Measurements from ENCODE around the gene CASS4. TPM values are rescaled to one million over a fixed set of nuclear protein-coding genes. Genes with fewer than 3 reads are reported as not detected.

Gene CASS4
- polyA plus RNA-seq, 1 donor from 2014 or later = 0.56 TPM

DNA sequence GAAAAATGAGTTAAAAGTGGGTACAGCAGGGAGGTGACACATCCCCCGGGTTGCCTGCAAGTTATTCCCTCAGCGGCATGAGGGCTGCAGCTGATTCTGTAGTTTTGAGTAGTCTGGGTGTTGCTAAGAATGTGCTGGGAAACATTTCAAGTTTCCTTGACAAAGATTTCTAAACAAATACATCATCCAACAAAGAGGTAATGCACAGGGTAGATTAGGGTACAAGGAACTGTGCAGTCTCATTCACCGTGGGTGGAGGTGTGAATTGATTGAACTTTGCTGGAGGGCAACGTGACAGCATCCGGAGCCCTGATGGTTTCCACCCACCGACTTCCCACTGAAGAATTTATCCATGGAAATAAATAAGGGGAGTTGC lies 21.8 kb downstream of the CASS4 start:
- H3K4me2 ChIP-seq (ENCODE audit: low read length) = no peak overlapping the region
- TF ChIP-seq MXI1 (conservative IDR thresholded peaks at IDR 0.05; ENCODE audit: poor library complexity, severe bottlenecking) = no peak
- TF ChIP-seq POLR2AphosphoS5 (IDR thresholded peaks at IDR 0.05) = no peak
- TF ChIP-seq EZH2 (IDR thresholded peaks at IDR 0.05; ENCODE audit: borderline replicate concordance, insufficient read depth, low read length, poor library complexity, severe bottlenecking) = no peak
- TF ChIP-seq RAD21 (conservative IDR thresholded peaks at IDR 0.05) = no peak
- TF ChIP-seq, protein P1, sequence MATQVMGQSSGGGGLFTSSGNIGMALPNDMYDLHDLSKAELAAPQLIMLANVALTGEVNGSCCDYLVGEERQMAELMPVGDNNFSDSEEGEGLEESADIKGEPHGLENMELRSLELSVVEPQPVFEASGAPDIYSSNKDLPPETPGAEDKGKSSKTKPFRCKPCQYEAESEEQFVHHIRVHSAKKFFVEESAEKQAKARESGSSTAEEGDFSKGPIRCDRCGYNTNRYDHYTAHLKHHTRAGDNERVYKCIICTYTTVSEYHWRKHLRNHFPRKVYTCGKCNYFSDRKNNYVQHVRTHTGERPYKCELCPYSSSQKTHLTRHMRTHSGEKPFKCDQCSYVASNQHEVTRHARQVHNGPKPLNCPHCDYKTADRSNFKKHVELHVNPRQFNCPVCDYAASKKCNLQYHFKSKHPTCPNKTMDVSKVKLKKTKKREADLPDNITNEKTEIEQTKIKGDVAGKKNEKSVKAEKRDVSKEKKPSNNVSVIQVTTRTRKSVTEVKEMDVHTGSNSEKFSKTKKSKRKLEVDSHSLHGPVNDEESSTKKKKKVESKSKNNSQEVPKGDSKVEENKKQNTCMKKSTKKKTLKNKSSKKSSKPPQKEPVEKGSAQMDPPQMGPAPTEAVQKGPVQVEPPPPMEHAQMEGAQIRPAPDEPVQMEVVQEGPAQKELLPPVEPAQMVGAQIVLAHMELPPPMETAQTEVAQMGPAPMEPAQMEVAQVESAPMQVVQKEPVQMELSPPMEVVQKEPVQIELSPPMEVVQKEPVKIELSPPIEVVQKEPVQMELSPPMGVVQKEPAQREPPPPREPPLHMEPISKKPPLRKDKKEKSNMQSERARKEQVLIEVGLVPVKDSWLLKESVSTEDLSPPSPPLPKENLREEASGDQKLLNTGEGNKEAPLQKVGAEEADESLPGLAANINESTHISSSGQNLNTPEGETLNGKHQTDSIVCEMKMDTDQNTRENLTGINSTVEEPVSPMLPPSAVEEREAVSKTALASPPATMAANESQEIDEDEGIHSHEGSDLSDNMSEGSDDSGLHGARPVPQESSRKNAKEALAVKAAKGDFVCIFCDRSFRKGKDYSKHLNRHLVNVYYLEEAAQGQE (IDR thresholded peaks at IDR 0.05; ENCODE audit: borderline replicate concordance) = no peak
- no peak for TF ChIP-seq SMC3 (conservative IDR thresholded peaks at IDR 0.05; ENCODE audit: poor library complexity)
- TF ChIP-seq, protein P2, sequence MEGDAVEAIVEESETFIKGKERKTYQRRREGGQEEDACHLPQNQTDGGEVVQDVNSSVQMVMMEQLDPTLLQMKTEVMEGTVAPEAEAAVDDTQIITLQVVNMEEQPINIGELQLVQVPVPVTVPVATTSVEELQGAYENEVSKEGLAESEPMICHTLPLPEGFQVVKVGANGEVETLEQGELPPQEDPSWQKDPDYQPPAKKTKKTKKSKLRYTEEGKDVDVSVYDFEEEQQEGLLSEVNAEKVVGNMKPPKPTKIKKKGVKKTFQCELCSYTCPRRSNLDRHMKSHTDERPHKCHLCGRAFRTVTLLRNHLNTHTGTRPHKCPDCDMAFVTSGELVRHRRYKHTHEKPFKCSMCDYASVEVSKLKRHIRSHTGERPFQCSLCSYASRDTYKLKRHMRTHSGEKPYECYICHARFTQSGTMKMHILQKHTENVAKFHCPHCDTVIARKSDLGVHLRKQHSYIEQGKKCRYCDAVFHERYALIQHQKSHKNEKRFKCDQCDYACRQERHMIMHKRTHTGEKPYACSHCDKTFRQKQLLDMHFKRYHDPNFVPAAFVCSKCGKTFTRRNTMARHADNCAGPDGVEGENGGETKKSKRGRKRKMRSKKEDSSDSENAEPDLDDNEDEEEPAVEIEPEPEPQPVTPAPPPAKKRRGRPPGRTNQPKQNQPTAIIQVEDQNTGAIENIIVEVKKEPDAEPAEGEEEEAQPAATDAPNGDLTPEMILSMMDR (IDR thresholded peaks at IDR 0.05; ENCODE audit: poor library complexity, severe bottlenecking) = no peak
- TF ChIP-seq TAF1 (IDR thresholded peaks at IDR 0.05; ENCODE audit: low read depth) = no peak
- no peak for TF ChIP-seq EP300 (conservative IDR thresholded peaks at IDR 0.05; ENCODE audit: poor library complexity, severe bottlenecking)
- no peak overlapping the region for H3K4me3 ChIP-seq (ENCODE audit: low read length)
- H3F3A ChIP-seq (ENCODE audit: insufficient read depth, low read length, poor library complexity, severe bottlenecking) = no peaks in the 10 kb centered on the region
- no peak overlapping the region for H3K9ac ChIP-seq (ENCODE audit: low read length)
- no peaks in the 10 kb centered on the region for H3K27me3 ChIP-seq (ENCODE audit: insufficient read depth, low read depth, low read length)
- no peaks in the 10 kb centered on the region for H3K9me3 ChIP-seq (ENCODE audit: low read length)
- H2AFZ ChIP-seq (ENCODE audit: low read depth, low read length) = no peak overlapping the region
- H3K79me2 ChIP-seq (replicated peaks; ENCODE audit: insufficient read depth, low read length) = no peaks in the 10 kb centered on the region
- no peaks in the 10 kb centered on the region for H4K20me1 ChIP-seq (ENCODE audit: insufficient read depth)
- H3K27ac ChIP-seq (ENCODE audit: low read length) = no peak overlapping the region
- H3K9me2 ChIP-seq (ENCODE audit: insufficient read depth, low read length) = no peaks in the 10 kb centered on the region
- no peaks in the 10 kb centered on the region for H3K36me3 ChIP-seq (ENCODE audit: insufficient read depth, low read length)

DNA sequence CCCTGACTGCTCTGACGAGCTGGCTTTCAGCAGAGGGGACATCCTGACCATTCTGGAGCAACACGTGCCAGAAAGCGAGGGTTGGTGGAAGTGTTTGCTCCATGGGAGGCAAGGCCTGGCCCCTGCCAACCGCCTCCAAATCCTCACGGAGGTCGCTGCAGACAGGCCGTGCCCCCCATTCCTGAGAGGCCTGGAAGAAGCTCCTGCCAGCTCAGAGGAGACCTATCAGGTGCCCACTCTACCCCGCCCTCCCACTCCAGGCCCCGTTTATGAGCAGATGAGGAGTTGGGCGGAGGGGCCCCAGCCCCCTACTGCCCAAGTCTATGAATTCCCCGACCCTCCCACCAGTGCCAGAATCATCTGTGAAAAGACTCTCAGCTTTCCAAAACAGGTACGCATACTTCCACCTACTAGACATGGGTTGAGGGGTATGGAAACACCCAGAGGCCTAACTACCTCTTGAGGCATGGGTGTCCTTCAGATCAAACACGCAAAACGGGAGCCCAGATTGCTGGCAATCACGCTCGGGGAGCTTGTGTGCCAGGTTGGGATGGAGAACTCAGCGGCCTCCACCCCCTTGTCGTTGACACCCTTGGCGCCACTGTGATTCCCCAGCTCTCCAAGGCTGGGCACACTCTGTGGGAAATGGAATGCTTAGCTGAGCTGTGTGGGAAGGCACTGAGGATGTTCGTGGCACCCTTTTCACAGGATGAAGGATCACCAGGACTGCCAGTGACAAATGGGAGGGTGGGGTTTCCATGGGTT lies 25.3 kb downstream of the CASS4 start:
- H3K9me2 ChIP-seq (ENCODE audit: insufficient read depth, low read length) = no peaks in the 10 kb centered on the region
- H2AFZ ChIP-seq (ENCODE audit: low read depth, low read length) = no peak overlapping the region
- H3K4me3 ChIP-seq (ENCODE audit: low read length) = no peak overlapping the region
- H3K27me3 ChIP-seq (ENCODE audit: insufficient read depth, low read depth, low read length) = no peaks in the 10 kb centered on the region
- TF ChIP-seq, protein P2 (IDR thresholded peaks at IDR 0.05; ENCODE audit: poor library complexity, severe bottlenecking) = no peak
- no peak for TF ChIP-seq RAD21 (conservative IDR thresholded peaks at IDR 0.05)
- TF ChIP-seq TAF1 (IDR thresholded peaks at IDR 0.05; ENCODE audit: low read depth) = no peak
- TF ChIP-seq EP300 (conservative IDR thresholded peaks at IDR 0.05; ENCODE audit: poor library complexity, severe bottlenecking) = no peak
- no peak for TF ChIP-seq MXI1 (conservative IDR thresholded peaks at IDR 0.05; ENCODE audit: poor library complexity, severe bottlenecking)
- TF ChIP-seq, protein P1 (IDR thresholded peaks at IDR 0.05; ENCODE audit: borderline replicate concordance) = no peak
- TF ChIP-seq SMC3 (conservative IDR thresholded peaks at IDR 0.05; ENCODE audit: poor library complexity) = no peak
- no peak for TF ChIP-seq POLR2AphosphoS5 (IDR thresholded peaks at IDR 0.05)
- TF ChIP-seq EZH2 (IDR thresholded peaks at IDR 0.05; ENCODE audit: borderline replicate concordance, insufficient read depth, low read length, poor library complexity, severe bottlenecking) = no peak
- H4K20me1 ChIP-seq (ENCODE audit: insufficient read depth) = no peaks in the 10 kb centered on the region
- H3K9me3 ChIP-seq (ENCODE audit: low read length) = no peaks in the 10 kb centered on the region
- no peaks in the 10 kb centered on the region for H3K79me2 ChIP-seq (replicated peaks; ENCODE audit: insufficient read depth, low read length)
- H3K9ac ChIP-seq (ENCODE audit: low read length) = no peak overlapping the region
- H3K36me3 ChIP-seq (ENCODE audit: insufficient read depth, low read length) = no peaks in the 10 kb centered on the region
- no peak overlapping the region for H3K27ac ChIP-seq (ENCODE audit: low read length)
- no peaks in the 10 kb centered on the region for H3F3A ChIP-seq (ENCODE audit: insufficient read depth, low read length, poor library complexity, severe bottlenecking)
- no peak overlapping the region for H3K4me2 ChIP-seq (ENCODE audit: low read length)

Data from neural cell (in vitro differentiated cells).